Activated CD8-positive, alpha-beta memory T cell treated with anti-CD3 and anti-CD28 coated beads for 48 hours (primary cell): ENCODE measurements around the gene DHX8.
A peak's percentile ranks its signal among the peaks of the same experiment; 100 is the strongest.
"Not testable (repeated sequence)": the region's sequence is repeated elsewhere in the genome, so short reads cannot be mapped to it uniquely, and the experiment has no call there.

ENCODE experiments used
- DNase-seq, 3 experiments: peaks; one replicate each; pipeline ENCODE4 v3.0.0-alpha.2; 2020; ENCODE audit warnings: low read depth in 2 of 3, low spot score in 2 of 3

DHX8 gene

GRCh38 chr17:43483674-43484551 lies at the start of gene DHX8:
TSS of gene DHX8 (plus strand) at chr17:43483975. CDS start at chr17:43484038, 63 bp downstream.
- peak; percentile 96 to 97 (median 97) for DNase-seq

GRCh38 chr17:43434902-43435319 lies 48.9 kb upstream of the DHX8 start:
- no peak for DNase-seq

DNA sequence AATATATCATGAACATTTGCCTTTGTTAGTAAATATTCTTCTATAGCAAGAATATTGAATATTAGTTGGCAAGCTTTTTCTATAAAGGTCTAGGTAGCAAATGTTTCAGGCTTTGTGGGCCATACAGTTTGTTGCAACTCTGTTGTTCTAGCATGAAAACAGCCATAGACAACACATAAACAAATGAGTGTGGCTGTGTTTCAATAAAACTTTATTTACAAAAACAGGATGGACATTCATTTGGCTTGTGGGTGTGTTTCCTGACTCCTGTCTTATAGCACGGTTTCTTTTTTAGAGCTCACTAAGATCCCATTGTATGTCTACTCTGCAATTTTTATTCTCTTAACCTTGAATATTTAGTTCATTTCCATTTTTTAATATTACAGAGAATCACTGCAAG lies 46.0 kb upstream of the DHX8 start:
- no peak for DNase-seq

DNA sequence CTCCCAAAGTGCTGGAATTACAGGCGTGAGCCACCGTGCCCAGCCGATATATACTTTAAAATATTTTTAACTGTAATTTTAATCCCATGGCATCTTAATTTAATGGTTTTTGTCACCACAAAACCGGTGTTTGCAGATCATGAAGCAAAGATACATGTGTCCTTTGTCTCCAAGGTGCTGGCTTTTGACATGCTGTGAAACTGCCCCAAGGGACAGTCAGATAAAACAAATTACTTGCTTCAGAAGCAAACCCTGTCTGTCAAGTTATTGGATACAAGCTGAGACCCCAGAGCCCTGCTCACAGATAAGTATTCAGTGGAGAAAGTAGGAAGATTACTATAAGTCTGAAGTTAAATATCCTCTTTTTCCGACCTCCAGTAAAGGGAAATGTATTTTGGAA lies 45.1 kb upstream of the DHX8 start:
- DNase-seq: no peak

DNA sequence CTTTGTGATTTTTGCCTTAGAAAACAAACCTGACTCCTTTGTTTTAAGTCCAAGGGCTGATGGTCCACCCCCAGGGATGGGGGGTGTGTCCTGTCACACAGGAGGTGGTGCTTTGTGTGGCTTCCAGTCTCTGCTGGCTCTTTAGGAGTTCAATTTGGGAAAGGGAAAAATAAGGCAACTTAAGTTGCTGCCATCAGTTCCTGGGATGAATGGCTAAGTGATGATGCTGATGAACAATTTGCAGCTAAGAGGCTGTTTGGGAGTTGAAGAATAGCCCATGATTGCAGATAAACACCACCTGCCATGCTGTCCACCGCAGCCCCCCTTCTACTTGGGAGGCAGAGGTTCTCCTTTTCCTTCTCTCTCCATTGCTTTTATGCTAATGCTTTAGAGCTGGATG lies 44.7 kb upstream of the DHX8 start:
- DNase-seq: no peak

DNA sequence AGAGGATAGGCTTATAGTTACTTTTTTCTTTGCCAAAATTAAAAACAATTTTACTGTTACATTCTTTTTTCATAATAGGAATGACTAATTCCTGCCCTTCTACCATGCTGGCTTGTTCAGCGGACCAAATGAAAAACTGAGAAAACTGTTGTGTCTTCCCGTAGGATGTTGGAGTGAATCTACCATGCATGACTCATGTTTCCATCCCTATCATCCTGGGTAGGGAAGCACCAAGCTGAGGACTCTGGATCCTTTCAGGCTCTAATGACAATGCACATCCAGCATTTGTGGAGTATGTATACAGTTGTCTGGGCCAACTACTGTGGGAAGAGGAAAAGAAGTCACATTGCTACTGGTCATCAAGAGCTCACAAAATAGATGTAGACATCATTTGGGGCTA lies 41.1 kb upstream of the DHX8 start:
- DNase-seq: no peak

DNA sequence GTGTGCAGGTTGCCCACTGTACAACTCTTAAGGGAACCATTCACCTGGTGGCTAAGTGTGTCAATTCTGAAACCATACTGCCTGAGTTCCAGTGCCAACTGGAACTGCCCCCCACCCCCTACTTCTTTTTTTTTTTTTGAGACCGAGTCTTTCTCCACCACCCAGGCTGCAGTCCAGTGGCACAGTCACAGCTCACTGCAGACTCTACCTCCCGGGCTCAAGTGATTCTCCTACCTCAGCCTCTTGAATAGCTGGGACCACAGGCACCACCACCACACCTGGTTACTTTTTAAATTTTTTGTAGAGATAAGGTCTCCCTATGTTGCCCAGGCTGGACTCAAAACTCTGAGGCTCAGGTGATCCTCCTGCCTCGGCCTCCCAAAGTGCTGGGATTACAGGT lies 40.4 kb upstream of the DHX8 start:
- no peak for DNase-seq

GRCh38 chr17:43444223-43445008 lies 39.4 kb upstream of the DHX8 start:
- no peak for DNase-seq

GRCh38 chr17:43445009-43445589 lies 38.7 kb upstream of the DHX8 start:
- DNase-seq: no peak

DNA sequence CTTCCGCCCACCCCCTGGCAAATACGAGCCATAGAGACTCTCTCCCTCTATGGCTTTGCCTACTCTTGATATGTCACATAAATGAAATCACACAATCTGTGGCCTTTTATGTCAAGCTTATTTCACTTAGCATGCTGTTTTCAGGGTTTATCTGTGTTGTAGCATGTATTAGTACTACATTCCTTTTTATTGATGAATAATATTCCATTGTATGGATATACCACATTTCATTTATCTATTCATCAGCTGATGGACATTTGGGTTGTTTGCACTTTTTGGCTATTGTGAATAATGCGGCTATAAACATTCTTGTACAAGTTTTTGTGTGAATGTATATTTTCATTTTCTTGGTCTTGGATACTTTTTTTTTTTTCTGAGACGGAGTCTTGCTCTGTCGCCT lies 37.0 kb upstream of the DHX8 start:
- no peak for DNase-seq

DNA sequence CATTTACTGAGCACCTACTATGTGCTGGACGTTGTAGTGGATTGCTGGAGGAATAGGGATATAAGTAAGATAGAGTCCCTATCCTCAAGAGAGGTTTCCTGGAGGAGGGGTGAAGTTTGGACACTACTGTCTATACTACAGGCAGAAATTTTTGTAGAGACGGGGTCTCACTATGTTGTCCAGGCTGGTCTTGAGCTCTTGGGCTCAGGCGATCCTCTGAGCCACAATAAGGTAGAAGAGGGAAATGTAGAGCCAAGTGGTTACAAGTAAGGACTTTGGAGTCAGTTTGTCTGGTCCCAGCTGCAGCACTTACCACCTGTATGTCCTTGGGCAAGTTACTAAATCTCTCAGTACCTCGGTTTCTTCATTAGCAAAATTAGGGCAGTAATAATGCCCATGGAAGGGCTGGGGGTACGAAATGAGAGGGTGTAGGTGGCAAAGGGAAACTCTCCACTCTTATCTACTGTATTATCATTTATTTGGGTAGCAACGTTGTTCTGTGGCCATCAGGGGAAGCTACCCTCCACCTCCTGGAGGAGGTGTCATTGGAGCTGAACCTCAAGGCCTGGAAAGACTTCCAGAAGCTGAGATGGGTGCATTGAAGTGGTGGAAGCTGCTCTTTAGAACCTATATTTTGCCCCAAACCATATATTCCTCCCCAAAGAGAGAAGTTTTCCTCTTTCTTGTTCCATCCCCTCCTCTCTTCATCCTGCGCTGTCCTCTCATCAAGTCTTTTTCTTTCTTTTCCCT lies 34.9 kb upstream of the DHX8 start:
- no peak for DNase-seq

DNA sequence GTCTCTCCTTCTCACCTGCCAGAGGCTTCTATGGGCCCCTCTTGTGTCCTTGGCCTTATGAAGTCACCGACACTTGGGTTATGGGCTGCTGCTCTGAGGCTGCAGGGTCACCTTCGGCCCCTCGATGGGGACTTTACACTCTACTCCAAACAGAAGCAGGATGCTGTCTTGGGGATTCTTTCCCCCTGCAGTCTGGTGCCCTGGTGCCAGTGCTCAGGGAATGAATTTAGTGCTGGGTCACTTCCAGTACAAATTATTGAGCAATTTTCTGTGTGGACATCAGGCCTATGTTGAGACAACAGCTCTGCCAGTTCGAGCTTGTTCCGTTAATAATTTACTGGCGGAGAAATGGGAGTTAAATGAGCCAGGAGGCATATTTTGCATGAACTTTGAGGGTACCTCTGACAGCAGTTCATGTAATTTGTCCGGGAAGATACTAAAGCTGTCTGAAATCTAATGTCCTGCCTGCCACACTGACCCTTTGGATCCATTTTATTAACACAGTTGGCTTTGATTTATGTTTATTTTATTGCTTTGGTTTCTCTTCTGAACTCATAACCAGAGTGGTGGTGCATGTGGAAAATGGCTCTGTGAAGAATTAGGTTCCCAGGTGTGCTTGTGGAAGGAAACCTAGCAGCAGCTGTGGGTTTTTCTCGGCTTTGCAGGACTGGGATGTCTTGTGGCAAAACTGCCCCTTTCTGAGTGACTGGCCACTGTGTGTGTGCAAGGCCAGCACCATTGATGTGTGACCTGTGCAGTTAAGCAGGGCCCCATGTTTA lies 34.1 kb upstream of the DHX8 start:
- no peak for DNase-seq

DNA sequence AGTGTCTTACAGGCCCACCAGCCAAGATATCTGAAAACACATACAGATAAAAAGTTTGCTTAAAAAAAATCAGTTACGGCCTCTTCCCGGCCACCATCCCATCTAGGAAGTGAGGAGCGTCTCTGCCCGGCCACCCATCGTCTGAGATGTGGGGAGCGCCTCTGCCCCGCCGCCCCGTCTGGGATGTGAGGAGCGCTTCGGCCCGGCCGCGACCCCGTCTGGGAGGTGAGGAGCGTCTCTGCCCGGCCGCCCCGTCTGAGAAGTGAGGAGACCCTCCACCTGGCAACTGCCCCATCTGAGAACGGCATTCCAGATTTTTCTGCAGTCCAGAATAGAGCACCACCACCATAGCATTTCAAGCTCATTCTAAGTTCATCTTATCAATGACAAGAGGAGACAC lies 33.0 kb upstream of the DHX8 start:
- DNase-seq: not testable (repeated sequence)

GRCh38 chr17:43451741-43452140 lies 32.0 kb upstream of the DHX8 start:
- DNase-seq: not testable (repeated sequence)

- DNase-seq: no peak
These were observed 30.4 kb upstream of the DHX8 start for GRCh38 chr17:43453331-43453812.

DNA sequence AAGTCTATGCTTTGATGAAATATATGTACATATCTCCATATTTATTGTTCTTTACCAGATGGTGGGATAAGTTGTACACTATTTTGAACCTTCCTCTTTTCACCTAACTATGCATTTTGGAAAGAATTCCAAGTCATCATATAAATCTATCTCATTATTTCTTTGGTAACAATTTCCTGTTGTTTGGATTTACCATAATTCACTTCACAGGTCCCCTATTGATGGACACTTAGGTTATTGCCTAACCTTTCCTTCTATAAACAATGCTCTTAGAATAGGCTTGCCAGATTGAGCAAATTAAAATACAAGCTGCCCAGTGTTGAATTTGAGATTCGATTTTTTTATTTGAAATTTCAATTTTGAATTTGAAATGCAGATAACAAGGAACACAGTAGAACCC lies 28.9 kb upstream of the DHX8 start:
- no peak for DNase-seq

- no peak for DNase-seq
These were observed 27.7 kb upstream of the DHX8 start for GRCh38 chr17:43456029-43456428.

- no peak for DNase-seq
These were observed 27.0 kb upstream of the DHX8 start for GRCh38 chr17:43456661-43457361.

- DNase-seq: no peak
These were observed 26.4 kb upstream of the DHX8 start for GRCh38 chr17:43457362-43457692.

DNA sequence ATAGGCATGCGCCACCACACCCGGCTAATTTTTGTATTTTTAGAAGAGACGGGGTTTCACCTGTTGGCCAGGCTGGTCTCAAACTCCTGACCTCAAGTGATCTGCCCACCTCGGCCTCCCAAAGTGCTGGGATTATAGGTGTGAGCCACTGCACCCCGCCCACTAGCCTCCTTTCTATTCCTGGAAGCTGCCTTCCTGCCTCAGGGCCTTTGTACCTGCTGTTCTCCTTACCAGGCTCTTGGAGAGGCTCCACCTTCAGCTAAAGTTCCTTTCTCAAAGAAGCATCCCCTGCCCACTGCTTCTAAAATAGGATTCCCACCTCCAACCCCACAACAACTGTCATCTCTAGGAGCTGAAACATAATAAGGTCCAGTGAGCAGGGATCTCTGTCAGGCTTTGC lies 23.9 kb upstream of the DHX8 start:
- DNase-seq: not testable (repeated sequence)
